CD4-positive, alpha-beta T cell treated with Interleukin-2 at 100 ng/mL for 4 hours (primary cell): ENCODE data around the gene SHANK3.

Source experiments
- DNase-seq: peaks from one replicate; pipeline ENCODE4 v3.0.0-alpha.2; 2020; ENCODE audit warnings: low spot score

SHANK3 gene

DNA sequence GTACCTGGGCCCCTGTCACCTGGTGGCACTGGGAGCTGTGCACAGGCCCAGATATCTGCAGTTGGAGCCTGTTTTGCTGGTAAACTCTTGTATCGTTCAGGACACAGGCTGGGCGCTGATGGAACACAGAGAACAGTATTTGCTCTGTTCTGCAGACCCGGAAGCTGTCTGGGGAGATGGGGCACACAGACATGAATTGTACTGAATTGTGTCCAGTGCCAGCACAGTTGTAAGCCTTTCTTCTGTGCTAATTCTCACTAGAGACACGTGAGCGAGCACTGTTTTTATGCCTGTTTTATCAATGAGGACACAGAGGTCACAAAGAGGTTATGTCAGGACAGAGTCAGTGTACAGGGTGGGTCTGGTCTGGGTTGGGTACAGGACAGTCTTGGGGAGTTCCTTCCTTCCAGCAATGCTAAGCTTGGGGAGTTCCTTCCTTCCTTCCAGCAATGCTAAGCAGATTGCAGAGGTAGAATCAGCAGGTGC lies 41.0 kb downstream of the SHANK3 start:
- no peak for DNase-seq

DNA sequence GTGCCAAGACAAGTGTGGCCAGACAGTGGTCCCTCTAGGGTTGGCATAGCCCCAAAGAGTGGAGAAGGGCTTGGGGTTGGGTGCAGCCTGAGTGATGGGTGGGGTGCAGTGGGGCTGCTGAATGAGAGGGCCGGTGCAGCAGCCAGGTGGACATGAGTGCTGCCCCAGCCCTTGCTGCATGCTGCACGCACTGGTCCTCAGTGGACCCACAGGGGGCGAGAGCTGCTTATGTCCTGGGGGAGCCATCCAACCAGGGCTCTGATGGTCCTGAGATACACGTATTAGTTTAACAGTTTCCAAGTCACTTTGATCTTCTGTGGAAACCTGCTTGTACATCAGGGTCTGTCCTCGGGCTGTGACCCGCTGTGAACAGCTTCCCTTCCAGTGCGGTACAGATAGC lies 41.5 kb downstream of the SHANK3 start:
- DNase-seq = no peak

DNA sequence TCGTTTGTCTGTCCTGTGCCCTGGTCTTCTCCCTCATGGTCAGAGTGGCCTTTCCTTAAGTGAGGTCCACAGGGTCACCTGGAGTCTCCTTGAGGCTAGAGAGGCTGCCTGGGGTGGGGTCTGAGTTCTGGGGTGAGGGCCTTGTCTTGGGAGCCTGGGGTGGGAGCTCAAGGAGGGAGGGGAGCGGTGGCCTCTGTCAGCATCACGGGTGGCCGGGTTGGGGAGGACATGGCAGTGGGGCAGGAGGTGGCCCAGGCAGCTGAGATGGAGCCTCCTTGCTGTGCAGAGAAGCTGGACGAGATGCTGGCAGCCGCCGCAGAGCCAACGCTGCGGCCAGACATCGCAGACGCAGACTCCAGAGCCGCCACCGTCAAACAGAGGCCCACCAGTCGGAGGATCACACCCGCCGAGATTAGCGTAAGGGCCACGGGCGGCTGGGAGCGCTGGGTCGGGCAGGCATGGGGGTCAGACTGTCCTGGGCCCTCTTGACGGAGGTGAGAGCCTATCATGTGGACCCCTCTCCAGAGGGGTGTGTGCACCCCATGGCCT lies 42.1 kb downstream of the SHANK3 start:
- no peak for DNase-seq

GRCh38 chr22:50715250-50715649 lies 42.6 kb downstream of the SHANK3 start:
- DNase-seq = no peak

- no peak for DNase-seq
Observed at GRCh38 chr22:50715776-50716175, 43.2 kb downstream of the SHANK3 start.

DNA sequence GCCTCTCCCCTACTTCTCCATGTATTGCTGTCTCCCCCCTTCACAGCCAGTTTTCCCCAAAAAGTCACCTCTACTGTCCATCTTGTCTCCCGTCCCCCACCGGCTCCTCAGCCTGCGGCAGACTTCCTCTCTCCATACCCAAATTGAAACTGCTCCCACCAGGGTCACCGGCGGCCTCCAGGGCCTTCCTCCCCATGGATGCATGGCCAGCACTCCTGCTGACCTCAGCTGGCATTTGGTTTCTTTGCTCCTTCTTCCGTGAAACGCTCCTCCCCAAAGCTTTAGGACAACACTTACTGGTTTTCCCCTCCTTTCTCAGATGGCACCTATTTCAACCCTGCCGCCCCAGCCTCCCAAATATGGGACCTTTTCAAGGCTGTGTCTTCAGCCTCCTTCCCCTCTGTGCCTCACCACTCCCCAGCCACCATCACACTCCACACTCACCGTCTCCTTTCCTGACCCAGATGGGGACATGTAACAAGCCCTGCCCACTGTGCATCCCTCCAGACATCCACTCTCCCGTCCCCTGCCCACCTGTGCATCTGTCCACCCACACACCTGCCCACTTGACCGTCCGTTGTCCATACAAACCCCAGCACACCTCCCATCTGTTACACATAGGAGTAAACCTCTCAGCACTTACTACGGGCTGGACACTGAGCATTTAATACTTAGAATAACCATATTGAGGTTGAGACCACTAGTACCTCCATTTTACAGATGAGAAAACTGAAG lies 43.8 kb downstream of the SHANK3 start:
- no peak for DNase-seq

DNA sequence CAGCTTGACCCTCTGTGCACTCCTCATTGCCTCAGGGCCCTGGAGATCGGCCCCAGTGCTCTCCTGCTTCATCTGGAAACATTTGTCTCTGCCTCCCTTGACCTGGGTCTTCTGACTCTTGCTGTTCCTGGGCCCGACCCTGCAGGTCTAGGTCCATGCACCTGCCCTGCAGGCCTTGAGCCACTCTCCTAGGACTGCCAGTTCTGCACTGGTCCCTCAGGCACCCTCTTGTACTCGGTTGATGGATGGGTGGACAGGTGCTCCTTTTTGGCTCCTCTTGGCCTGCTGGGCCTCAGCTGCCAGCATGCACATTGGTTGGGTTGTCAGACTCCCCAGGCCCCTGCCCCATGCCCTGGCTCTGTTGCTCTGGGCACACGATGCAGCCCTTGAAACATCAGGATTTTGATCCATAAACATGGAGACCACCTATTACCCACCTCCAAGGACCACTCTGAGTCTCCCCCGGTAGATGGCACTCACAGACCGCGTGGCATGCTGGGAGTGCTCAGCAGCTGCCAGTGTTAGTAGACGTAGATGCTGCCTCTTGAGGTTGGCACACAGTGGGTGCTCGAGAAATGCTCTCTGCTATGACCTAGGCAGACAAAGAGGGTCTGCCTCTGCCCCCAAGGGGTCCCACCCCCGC lies 45.2 kb downstream of the SHANK3 start:
- no peak for DNase-seq

- no peak for DNase-seq
Observed at GRCh38 chr22:50718352-50718709, 45.7 kb downstream of the SHANK3 start.

DNA sequence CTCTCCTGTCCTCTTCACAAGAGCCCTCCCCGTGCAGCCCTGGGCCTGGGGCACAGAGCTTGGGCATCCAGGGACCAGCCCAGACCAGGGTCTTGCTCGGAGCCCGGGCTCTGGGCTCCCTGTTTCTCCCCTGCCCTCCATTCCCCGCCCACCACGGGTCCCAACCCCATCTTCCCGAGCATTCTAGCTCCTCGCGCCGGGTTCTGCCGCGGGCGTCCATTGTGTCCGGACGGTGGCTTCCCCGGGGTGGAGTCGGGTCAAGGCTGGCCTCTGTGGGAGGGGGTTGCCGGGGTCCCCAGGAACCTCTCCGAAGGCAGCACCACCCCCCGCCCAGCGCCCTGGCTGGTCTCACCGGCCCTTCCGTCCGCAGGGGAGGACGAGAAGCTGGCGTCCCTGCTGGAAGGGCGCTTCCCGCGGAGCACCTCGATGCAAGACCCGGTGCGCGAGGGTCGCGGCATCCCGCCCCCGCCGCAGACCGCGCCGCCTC lies 47.2 kb downstream of the SHANK3 start:
- no peak for DNase-seq

- no peak for DNase-seq
Observed at GRCh38 chr22:50720301-50721256, 48.0 kb downstream of the SHANK3 start.

- no peak for DNase-seq
Observed at GRCh38 chr22:50721257-50721844, 48.7 kb downstream of the SHANK3 start.

GRCh38 chr22:50722048-50722701 lies 49.6 kb downstream of the SHANK3 start:
- no peak for DNase-seq
